Measurements from ENCODE around the gene MRPS22.
A peak's percentile ranks its signal among the peaks of the same experiment; 100 is the strongest.

Gene MRPS22

GRCh38 chr3:139343895-139344856 is at the start of gene MRPS22:
Gene MRPS22 (plus strand): TSS chr3:139344020. CDS start chr3:139344027, 7 bp downstream.
- peak; percentile 92 for DNase-seq (ENCODE audit: low read depth)
- peak within 1 kb of the TSS; percentile 81 for H3K4me3 ChIP-seq (ENCODE audit: low read depth, low read length)
- TF ChIP-seq CTCF (IDR thresholded peaks at IDR 0.05; ENCODE audit: insufficient read depth, low read depth, low read length, missing control alignments): no peak

GRCh38 chr3:139295040-139295439 is 48.8 kb upstream of the MRPS22 start:
- no peak for DNase-seq (ENCODE audit: low read depth)
- no peak overlapping the region for H3K4me3 ChIP-seq (ENCODE audit: low read depth, low read length)
- no peak for TF ChIP-seq CTCF (IDR thresholded peaks at IDR 0.05; ENCODE audit: insufficient read depth, low read depth, low read length, missing control alignments)

GRCh38 chr3:139296141-139296718 is 47.6 kb upstream of the MRPS22 start:
- DNase-seq (ENCODE audit: low read depth): no peak
- H3K4me3 ChIP-seq (ENCODE audit: low read depth, low read length): no peak overlapping the region
- no peak for TF ChIP-seq CTCF (IDR thresholded peaks at IDR 0.05; ENCODE audit: insufficient read depth, low read depth, low read length, missing control alignments)

- no peak for TF ChIP-seq CTCF (IDR thresholded peaks at IDR 0.05; ENCODE audit: insufficient read depth, low read depth, low read length, missing control alignments)
- no peak overlapping the region for H3K4me3 ChIP-seq (ENCODE audit: low read depth, low read length)
- DNase-seq (ENCODE audit: low read depth): no peak
These were observed 46.1 kb upstream of the MRPS22 start for GRCh38 chr3:139297588-139298311.

GRCh38 chr3:139299261-139300132 is 44.3 kb upstream of the MRPS22 start:
- no peak overlapping the region for H3K4me3 ChIP-seq (ENCODE audit: low read depth, low read length)
- TF ChIP-seq CTCF (IDR thresholded peaks at IDR 0.05; ENCODE audit: insufficient read depth, low read depth, low read length, missing control alignments): no peak
- no peak for DNase-seq (ENCODE audit: low read depth)

- DNase-seq (ENCODE audit: low read depth): no peak
- TF ChIP-seq CTCF (IDR thresholded peaks at IDR 0.05; ENCODE audit: insufficient read depth, low read depth, low read length, missing control alignments): no peak
- no peak overlapping the region for H3K4me3 ChIP-seq (ENCODE audit: low read depth, low read length)
These were observed 43.4 kb upstream of the MRPS22 start for GRCh38 chr3:139300416-139300815.

Measured in GM12865 (cell line).